PFSK-1 (cell line): Measurements from ENCODE around the gene FGF8.

Experiments used
- FOXP2 ChIP-seq: optimal IDR thresholded peaks from 2 replicates; pipeline ENCODE3; 2011; ENCODE audit warnings: borderline replicate concordance, control low read depth, inconsistent platforms; ENCODE audit not compliant: insufficient read depth; ENCODE audit errors: extremely low read length, extremely low read depth
- POLR2AphosphoS5 ChIP-seq: IDR thresholded peaks from 2 replicates; pipeline ENCODE4 v1.6.1; 2012; ENCODE audit warnings: low read depth, mild to moderate bottlenecking, control low read depth, low read length, moderate library complexity
- REST ChIP-seq, 2 experiments: IDR thresholded peaks; 2 replicates each; pipeline versions ENCODE4 v1.6.1 to v1.8.0; 2011 to 2012; ENCODE audit warnings: low read depth in 2 of 2, low read length in 2 of 2, control low read depth in 1 of 2, inconsistent platforms in 1 of 2, mild to moderate bottlenecking in 1 of 2, moderate library complexity in 1 of 2; ENCODE audit not compliant: insufficient read depth in 1 of 2
- SIN3A ChIP-seq: IDR thresholded peaks from 2 replicates; pipeline ENCODE4 v1.6.1; 2012; ENCODE audit warnings: mild to moderate bottlenecking, low read length, moderate library complexity, borderline replicate concordance; ENCODE audit not compliant: insufficient read depth
- TAF1 ChIP-seq: IDR thresholded peaks from 2 replicates; pipeline ENCODE4 v1.6.1; 2012; ENCODE audit warnings: low read length, control low read depth, borderline replicate concordance; ENCODE audit not compliant: insufficient read depth

GRCh38 chr10:101785801-101786200 lies 9.9 kb upstream of the FGF8 start:
- TF ChIP-seq REST (IDR thresholded peaks at IDR 0.05; ENCODE audit: insufficient read depth in 1 of 2, low read depth in 2 of 2, low read length in 2 of 2) (no peak), TAF1 (no peak), SIN3A (no peak), POLR2AphosphoS5 (no peak), FOXP2 (no peak)
